PC-3 (cell line): Measurements from ENCODE around the gene RCAN2. TPM values are rescaled to one million over a fixed set of nuclear protein-coding genes. Genes with fewer than 3 reads are reported as not detected.

Experiments
- ATAC-seq: fragments of 200-7000 bp; cut with Tn5 transposase; 2 replicates; pipeline ENCODE4 v1.9.1; 2020; ENCODE audit warnings: mild to moderate bottlenecking, moderate library complexity
- BruUV-seq: library from RNA; stranded (reverse); fragments of 400-500 nt; replicated peaks from 2 replicates; lab custom pipeline; 2021; lab: Mats Ljungman, UMichigan
- CTCF ChIA-PET: fragments of 300-600 bp; sonication (Branson Sonifier 250); formaldehyde crosslinking; loops from one replicate; lab custom pipeline; 2022; ENCODE audit warnings: antibody characterized with exemption; lab: Charles Lee
- POLR2A ChIA-PET: fragments of 300-600 bp; sonication (Branson Sonifier 250); formaldehyde crosslinking; loops from one replicate; lab custom pipeline; 2022; ENCODE audit warnings: antibody characterized with exemption; ENCODE audit not compliant: unreplicated experiment; lab: Charles Lee
- DNase-seq: peaks from one replicate; pipeline ENCODE4 v3.0.0-alpha.2; 2015
- H2AFZ ChIP-seq: fragments of 300-600 bp; sonication (generic); 2 replicates; pipeline ENCODE4 v1.6.0; 2016; ENCODE audit warnings: antibody characterized with exemption, low read length
- H3F3A ChIP-seq: fragments of 300-600 bp; sonication (generic); one replicate; pipeline ENCODE4 v1.6.0; 2017; ENCODE audit warnings: antibody characterized with exemption, low read length, control low read depth, mild to moderate bottlenecking; ENCODE audit not compliant: unreplicated experiment
- H3K27ac ChIP-seq: fragments of 300-600 bp; sonication (generic); 2 replicates; pipeline ENCODE4 v1.5.1; 2016; ENCODE audit warnings: mild to moderate bottlenecking, low read length
- H3K27me3 ChIP-seq: fragments of 300-600 bp; sonication (generic); 2 replicates; pipeline ENCODE4 v1.6.1; 2016; ENCODE audit warnings: low read length, mixed read lengths
- H3K36me3 ChIP-seq: fragments of 300-600 bp; sonication (generic); 2 replicates; pipeline ENCODE4 v1.6.1; 2016; ENCODE audit warnings: low read depth, mixed run types, low read length, mixed read lengths
- H3K4me1 ChIP-seq: fragments of 300-600 bp; sonication (generic); 2 replicates; pipeline ENCODE4 v1.5.1; 2016; ENCODE audit warnings: low read length; ENCODE audit not compliant: insufficient read depth
- H3K4me2 ChIP-seq: fragments of 300-600 bp; sonication (generic); 2 replicates; pipeline ENCODE4 v1.6.0; 2016; ENCODE audit warnings: low read length
- H3K4me3 ChIP-seq: fragments of 300-600 bp; sonication (generic); 2 replicates; pipeline ENCODE4 v1.5.1; 2016; ENCODE audit warnings: mild to moderate bottlenecking, low read length, mixed read lengths
- H3K79me2 ChIP-seq: fragments of 300-600 bp; sonication (generic); 2 replicates; pipeline ENCODE4 v1.6.1; 2017; ENCODE audit warnings: low read length, mixed read lengths
- H3K9ac ChIP-seq: fragments of 300-600 bp; sonication (generic); 2 replicates; pipeline ENCODE4 v1.6.0; 2016; ENCODE audit warnings: mild to moderate bottlenecking, low read length
- H3K9me2 ChIP-seq: fragments of 300-600 bp; sonication (generic); replicated peaks from 2 replicates; pipeline ENCODE4 v1.6.1; 2016; ENCODE audit warnings: mixed run types, low read length, mixed read lengths
- H3K9me3 ChIP-seq: fragments of 300-600 bp; sonication (generic); 2 replicates; pipeline ENCODE4 v1.6.1; 2016; ENCODE audit warnings: low read length, mixed read lengths
- H4K20me1 ChIP-seq: fragments of 300-600 bp; sonication (generic); 2 replicates; pipeline ENCODE4 v1.6.1; 2016; ENCODE audit warnings: low read length, mixed read lengths
- EZH2 ChIP-seq: fragments of 300-600 bp; sonication (generic); IDR thresholded peaks from one replicate; pipeline ENCODE4 v1.6.1; 2017; ENCODE audit warnings: antibody characterized with exemption, mild to moderate bottlenecking, low read length; ENCODE audit not compliant: unreplicated experiment
- EZH2phosphoT487 ChIP-seq: fragments of 300-600 bp; sonication (generic); IDR thresholded peaks from 2 replicates; pipeline ENCODE4 v1.6.1; 2018; ENCODE audit warnings: mild to moderate bottlenecking, antibody characterized with exemption, low read length, borderline replicate concordance
- intact Hi-C: fragments of 100-400 bp; cut with micrococcal nuclease; formaldehyde crosslinking; loops from 2 replicates; pipeline ENCODE4 v1.9.0; 2023
- total RNA-seq: library from RNA; depleted of rRNA; stranded (reverse); fragments of >200 nt; gene quantifications from 2 replicates; pipeline ENCODE4 v1.2.3, GENCODE V29; 2014
- TF ChIP-seq, protein P1 (sequence below): fragments of 300-600 bp; sonication (generic); conservative IDR thresholded peaks from 2 replicates; pipeline ENCODE4 v1.5.1; 2017; ENCODE audit warnings: antibody characterized with exemption, low read depth, mild to moderate bottlenecking, low read length

Gene RCAN2
- total RNA-seq, 1 experiment from 2014 or later, result not detected

DNA sequence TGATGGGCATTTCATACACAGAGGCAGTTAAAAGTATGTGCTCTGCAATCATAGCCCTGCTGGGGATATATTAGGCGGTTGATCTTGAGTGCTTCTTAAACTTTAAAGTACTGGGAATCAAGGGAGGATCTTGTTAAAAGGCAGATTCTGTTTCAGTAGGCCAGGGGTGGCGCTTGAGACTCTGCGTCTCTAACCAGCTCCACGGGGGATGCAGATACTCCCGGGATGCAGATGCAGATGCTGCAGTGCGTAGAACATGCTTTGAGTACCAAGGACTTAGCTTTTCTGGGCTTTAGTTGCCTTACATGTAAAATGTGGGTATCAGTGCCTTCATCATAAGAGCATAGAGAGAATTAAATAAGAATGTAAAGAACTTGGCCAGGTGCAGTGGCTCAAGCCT, 276.0 kb downstream of the RCAN2 start:
- no peak for TF ChIP-seq EZH2phosphoT487
- TF ChIP-seq, protein P1, sequence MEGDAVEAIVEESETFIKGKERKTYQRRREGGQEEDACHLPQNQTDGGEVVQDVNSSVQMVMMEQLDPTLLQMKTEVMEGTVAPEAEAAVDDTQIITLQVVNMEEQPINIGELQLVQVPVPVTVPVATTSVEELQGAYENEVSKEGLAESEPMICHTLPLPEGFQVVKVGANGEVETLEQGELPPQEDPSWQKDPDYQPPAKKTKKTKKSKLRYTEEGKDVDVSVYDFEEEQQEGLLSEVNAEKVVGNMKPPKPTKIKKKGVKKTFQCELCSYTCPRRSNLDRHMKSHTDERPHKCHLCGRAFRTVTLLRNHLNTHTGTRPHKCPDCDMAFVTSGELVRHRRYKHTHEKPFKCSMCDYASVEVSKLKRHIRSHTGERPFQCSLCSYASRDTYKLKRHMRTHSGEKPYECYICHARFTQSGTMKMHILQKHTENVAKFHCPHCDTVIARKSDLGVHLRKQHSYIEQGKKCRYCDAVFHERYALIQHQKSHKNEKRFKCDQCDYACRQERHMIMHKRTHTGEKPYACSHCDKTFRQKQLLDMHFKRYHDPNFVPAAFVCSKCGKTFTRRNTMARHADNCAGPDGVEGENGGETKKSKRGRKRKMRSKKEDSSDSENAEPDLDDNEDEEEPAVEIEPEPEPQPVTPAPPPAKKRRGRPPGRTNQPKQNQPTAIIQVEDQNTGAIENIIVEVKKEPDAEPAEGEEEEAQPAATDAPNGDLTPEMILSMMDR, result no peak
- no peak for TF ChIP-seq EZH2
- no peaks in the 10 kb centered on the region for H3K36me3 ChIP-seq
- POLR2A ChIA-PET, result interaction anchor here (0.6 kb wide), 1 partner anchor 356 kb away, joined by 3 read pairs; no protein-coding TSS in a partner anchor
- H3K4me1 ChIP-seq, result no peaks in the 10 kb centered on the region
- peaks cover 53% of the 10 kb centered on the region for H3K27me3 ChIP-seq
- H3K9ac ChIP-seq, result no peak overlapping the region
- no peak overlapping the region for H3K27ac ChIP-seq
- DNase-seq, result no peak
- no peak overlapping the region for H3K4me3 ChIP-seq
- intact Hi-C loops, result no loop called here
- no peak overlapping the region for H2AFZ ChIP-seq
- CTCF ChIA-PET, result no interaction called here
- H3K79me2 ChIP-seq, result no peaks in the 10 kb centered on the region
- no peaks in the 10 kb centered on the region for H3K9me2 ChIP-seq
- ATAC-seq, result no peak
- no peaks in the 10 kb centered on the region for H4K20me1 ChIP-seq
- no peaks in the 10 kb centered on the region for H3F3A ChIP-seq
- no peaks in the 10 kb centered on the region for H3K9me3 ChIP-seq
- no TSS peak for BruUV-seq
- no peak overlapping the region for H3K4me2 ChIP-seq

DNA sequence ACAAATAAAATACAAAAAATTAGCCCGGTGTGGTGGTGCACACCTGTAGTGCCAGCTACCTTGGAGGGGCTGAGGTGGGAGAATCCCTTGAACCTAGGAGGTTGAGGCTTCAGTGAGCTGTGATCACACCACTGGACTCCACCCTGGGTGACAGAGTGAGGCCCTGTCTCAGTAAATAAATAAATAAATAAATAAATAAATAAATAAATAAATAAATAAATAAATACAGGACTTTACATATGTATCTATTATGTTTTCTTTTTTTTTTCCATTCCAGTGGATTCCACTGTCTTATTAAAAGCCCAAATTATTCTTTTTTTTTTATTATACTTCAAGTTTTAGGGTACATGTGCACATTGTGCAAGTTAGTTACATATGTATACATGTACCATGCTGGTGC, 279.3 kb downstream of the RCAN2 start:
- ChIA-PET POLR2A (no interaction called here), CTCF (no interaction called here)
- peaks cover 27% of the 10 kb centered on the region for H3K27me3 ChIP-seq
- no peak overlapping the region for H3K27ac ChIP-seq
- H3K4me3 ChIP-seq, result no peak overlapping the region
- H3K36me3 ChIP-seq, result no peaks in the 10 kb centered on the region
- TF ChIP-seq EZH2phosphoT487, result no peak
- TF ChIP-seq EZH2, result no peak
- TF ChIP-seq, protein P1, result no peak
- no peaks in the 10 kb centered on the region for H3K9me3 ChIP-seq
- intact Hi-C loops, result no loop called here
- DNase-seq (no peak), ATAC-seq (no peak)
- H2AFZ ChIP-seq, result no peak overlapping the region
- no peaks in the 10 kb centered on the region for H3K4me1 ChIP-seq
- BruUV-seq, result no TSS peak
- no peak overlapping the region for H3K4me2 ChIP-seq
- no peak overlapping the region for H3K9ac ChIP-seq
- no peaks in the 10 kb centered on the region for H3F3A ChIP-seq
- H3K79me2 ChIP-seq, result no peaks in the 10 kb centered on the region
- no peaks in the 10 kb centered on the region for H3K9me2 ChIP-seq
- no peaks in the 10 kb centered on the region for H4K20me1 ChIP-seq

DNA sequence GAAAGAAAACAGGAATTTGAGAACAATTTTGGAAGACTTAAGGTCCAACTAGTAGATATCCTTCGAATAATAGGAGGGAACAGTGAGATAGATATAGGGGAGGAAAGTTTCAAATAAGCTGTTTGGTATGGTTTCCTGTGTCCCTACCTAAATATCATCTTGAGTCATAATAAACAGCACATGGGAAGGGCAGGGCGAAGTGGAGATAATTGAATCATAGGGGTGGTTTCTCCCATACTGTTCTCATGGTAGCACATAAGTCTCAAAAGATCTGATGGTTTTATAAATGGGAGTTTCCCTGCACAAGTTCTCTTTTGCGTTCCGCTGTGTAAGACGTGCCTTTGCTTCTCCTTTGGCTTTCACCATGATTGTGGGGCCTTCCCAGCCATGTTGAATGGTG, 281.0 kb downstream of the RCAN2 start:
- H3K4me1 ChIP-seq, result no peaks in the 10 kb centered on the region
- H3K4me2 ChIP-seq, result no peak overlapping the region
- TF ChIP-seq EZH2, result no peak
- intact Hi-C loops, result no loop called here
- no peak overlapping the region for H2AFZ ChIP-seq
- no peak overlapping the region for H3K27ac ChIP-seq
- H3K9ac ChIP-seq, result no peak overlapping the region
- no peaks in the 10 kb centered on the region for H3K9me3 ChIP-seq
- no peaks in the 10 kb centered on the region for H3K79me2 ChIP-seq
- CTCF ChIA-PET, result no interaction called here
- no peaks in the 10 kb centered on the region for H3K9me2 ChIP-seq
- peaks cover 13% of the 10 kb centered on the region; the same call in 1 of the 2 replicates for H3K27me3 ChIP-seq
- no peaks in the 10 kb centered on the region for H4K20me1 ChIP-seq
- H3K4me3 ChIP-seq, result no peak overlapping the region
- H3F3A ChIP-seq, result no peaks in the 10 kb centered on the region
- DNase-seq, result no peak
- BruUV-seq, result no TSS peak
- no peaks in the 10 kb centered on the region for H3K36me3 ChIP-seq
- POLR2A ChIA-PET, result no interaction called here
- no peak for ATAC-seq
